HG03139 (cell line): ENCODE data around the gene GPR15LG.
"Not testable (repeated sequence)": the region's sequence is repeated elsewhere in the genome, so short reads cannot be mapped to it uniquely, and the experiment has no call there.

ENCODE experiments used
- ATAC-seq: cut with Tn5 transposase; IDR thresholded peaks from one replicate; pipeline ENCODE4 v1.9.1; 2021; ENCODE audit not compliant: unreplicated experiment

Gene GPR15LG

DNA sequence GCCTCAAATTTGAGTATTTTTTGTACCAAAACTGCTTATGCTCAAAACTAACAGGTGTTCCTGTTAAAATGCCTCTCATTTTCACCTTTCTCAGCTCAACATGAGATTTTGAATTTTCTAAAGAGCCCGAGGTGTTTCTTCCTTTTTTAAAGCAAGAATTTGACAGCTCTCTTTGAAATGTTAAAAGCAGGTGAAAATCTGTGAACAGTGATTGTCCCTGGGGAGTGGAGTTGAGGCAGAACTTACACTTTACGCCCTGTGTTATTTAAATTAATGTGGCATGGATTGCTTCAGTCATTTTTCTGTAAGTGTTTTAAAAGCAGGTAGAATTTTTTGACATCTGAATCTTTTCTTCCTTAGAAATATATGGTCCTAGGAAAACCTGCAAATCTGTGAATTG, 9.2 kb upstream of the GPR15LG start:
- ATAC-seq = no peak

DNA sequence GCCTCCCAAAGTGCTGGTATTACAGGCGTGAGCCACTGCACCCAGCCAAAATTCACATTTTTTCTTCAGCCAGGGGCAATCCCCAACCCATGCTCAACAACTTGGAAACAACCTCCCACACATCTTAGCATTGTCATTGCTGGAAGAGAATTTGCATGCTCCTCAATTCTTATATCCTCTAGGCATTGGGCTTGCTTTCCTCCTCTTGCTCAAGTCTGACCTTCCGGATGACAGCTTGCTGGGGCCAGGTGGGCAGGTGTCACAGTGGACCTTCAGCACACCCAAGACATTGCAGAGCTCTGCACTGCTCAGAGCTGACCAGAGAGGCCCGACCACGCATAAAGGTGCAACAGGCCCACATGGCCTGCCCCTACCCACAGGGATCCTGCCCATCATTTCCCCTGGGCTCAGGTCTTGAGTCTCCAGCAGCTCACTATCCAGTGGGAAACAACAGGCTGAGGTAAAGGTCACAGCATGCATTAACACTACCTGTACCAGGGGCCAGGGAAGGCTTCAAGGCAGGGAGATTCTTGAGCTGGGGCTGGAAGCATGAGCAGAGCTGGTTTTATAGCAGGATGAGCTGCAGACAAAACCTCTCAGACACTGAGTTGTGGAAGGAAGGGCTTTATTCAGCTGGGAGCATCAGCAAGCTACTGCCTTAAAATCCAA, 6.8 kb upstream of the GPR15LG start:
- ATAC-seq = peak; percentile 42

DNA sequence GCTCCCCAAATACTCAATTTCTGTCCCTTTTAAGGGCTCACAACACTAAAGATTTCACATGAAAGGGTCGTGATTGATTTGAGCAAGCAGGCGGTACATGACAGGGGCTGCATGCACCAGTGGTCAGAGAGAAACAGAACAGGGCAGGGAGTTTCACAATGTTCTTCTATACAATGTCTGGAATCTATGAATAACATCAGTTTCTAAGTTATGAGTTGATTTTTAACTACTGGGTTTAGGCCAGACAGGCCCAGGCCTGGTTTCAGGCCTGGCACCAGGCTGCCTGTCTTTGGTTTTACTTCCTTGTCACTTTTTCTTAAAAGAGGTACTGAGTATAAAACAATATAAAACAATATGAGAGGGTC, 6.3 kb upstream of the GPR15LG start:
- peak; percentile 14 for ATAC-seq

- ATAC-seq = not testable (repeated sequence)
Observed at GRCh38 chr10:84168382-84168781, 5.2 kb upstream of the GPR15LG start.

GRCh38 chr10:84171237-84171636, 2.4 kb upstream of the GPR15LG start:
- ATAC-seq = not testable (repeated sequence)

- ATAC-seq = peak; percentile 27
Observed at GRCh38 chr10:84171700-84172466, 1.7 kb upstream of the GPR15LG start.

DNA sequence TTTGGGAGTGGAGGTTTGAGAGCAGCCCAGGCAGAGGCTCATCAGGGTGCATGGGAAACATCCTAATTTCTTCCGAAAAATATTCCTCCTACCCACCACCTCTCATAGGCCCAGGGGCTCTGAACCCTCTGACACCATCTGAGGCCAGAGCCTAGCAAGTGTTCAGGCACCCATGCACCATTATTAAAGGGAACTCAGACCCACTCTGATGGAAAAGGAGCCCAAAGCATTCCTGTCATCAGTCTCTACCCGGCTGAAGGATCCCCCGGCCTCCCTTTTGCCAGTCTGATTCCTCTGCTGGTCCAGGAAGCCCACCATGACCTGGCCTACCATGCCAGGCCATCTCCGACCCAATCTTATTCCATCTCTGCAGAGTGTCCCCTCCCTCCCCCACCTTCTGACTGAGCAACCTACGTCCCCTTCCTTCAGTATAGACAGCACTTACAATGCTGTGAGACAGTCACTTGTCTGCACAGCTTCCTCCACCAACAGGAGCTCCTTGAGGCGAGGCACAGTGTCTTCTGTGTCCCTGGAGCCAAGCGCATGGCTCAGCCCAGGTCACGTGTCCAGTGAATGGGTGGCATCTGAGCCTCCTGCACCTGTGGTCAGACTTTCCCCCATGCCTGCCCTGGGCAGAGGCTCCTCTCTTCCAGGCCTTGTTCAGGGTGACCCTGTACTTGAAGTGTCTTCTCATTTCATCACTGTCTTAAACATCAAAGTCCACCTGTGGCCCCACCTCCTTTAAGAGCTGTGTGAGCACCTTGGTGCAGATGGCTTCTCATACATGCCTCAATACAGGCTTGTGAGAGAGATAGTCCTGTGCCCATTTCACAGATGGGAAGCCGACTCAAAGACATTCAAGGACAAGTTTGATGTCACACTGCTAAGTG, 889 bp upstream of the GPR15LG start:
- peak; percentile 52 for ATAC-seq

DNA sequence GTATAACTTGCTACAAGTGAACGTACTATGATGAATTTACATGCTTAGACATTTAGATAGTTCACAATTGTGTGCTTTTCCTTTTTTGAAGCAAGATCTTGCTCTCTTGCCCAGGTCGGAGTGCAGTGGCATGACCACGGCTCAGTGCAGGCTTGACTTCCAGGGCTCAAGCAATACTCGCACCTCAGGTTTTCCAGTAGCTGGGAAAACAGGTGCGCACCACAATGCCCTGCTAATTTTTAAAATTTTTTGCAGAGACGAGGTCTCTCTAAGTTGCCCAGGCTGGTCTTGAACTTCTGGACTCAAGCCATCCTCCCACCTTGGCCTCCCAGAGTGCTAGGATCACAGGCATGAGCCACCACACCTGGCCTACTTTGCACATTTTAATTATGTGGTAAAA, 1.8 kb downstream of the GPR15LG start:
- no peak for ATAC-seq

DNA sequence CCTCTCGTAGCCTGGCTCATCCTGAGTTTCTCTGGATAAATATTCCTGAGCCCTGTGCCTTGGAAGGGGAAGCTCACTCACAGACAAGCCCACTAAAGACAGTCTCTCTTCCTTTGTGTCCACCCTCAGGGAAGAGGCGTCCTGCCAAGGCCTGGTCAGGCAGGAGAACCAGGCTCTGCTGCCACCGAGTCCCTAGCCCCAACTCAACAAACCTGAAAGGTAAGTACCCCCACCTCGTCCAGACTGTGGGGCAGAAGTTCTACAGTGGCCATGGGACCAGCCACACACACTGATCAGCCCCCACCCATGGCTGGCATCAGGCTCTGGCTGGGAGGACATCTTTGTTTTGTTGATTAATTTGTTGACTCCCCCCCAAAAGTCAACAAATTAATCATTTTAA, 2.8 kb downstream of the GPR15LG start:
- no peak for ATAC-seq

DNA sequence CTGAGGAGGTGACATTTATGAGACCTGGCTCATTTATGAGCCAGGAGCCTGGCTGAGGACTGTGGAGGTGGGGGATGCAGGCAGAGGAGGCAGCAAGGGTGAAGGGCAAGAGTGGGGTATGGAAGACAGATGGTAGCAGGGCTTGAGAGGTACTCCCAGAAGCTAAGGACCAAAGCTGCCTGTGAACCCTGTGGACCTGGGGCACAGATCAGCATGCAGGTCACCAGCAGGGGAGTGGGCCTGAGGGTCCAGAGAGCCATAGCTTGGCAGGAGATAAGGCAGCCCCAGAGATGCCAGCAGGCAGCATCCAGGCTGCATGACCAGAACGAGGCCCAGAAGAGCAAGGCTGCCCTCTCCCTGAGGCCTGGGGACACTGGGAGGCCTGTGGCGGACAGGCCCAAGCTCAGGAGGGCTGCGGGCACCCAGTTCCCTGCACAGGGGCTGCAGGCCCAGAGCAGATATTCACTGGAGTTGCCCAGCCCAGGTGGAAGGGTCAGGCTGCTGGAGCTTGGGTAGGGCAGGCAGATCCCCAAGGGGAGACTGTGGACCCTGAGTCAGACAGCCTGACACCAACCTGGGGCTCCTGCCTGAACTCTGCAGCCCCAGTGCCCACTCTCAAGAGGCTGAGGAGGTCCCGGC, 3.4 kb downstream of the GPR15LG start:
- no peak for ATAC-seq

DNA sequence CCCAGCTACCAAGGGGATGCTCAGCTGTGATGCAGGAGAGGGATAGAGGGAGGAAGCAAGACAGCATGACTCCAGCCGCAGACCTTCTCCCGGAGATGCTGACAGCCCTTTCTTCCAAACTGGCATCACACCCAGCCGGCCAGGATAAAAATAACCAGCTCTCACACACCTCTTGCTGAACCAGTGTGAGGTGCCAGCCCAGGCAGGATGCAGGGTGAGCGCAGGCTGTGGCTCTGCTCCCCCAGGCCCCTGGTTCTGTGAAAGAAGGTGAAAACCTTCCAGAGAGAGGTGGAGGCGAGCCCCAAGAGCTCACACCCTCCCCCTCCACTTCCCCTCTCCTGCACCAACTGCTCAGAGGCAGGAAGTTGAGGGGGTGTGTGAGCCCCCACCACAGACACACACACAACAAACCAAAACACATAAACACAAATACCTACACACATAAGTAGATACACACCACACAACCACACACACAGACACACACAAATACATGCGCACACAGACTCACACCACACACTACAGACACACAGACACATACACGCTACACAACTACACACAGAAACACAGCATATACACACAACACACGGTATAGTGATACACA, 4.0 kb downstream of the GPR15LG start:
- peak; percentile 49 for ATAC-seq

DNA sequence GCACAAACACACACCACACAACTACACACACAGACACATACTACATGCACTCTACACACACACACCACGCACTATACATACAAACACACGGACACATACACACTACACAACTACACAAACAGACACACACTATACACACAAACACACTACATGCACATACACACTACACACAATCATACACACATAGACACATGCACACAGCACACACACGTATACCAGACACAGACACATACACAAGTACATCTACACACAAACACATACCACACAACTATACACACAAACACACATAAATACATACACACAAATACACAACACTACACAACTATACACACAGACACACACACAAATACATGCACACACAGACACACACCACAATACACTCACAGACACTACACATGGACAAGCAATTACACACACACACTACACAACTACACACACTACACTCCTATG, 4.6 kb downstream of the GPR15LG start:
- ATAC-seq = no peak

GRCh38 chr10:84179059-84179710, 5.6 kb downstream of the GPR15LG start:
- peak; percentile 84 for ATAC-seq

GRCh38 chr10:84180386-84180785, 6.8 kb downstream of the GPR15LG start:
- ATAC-seq = not testable (repeated sequence)

- ATAC-seq = no peak
Observed at GRCh38 chr10:84181631-84182030, 8.0 kb downstream of the GPR15LG start.

DNA sequence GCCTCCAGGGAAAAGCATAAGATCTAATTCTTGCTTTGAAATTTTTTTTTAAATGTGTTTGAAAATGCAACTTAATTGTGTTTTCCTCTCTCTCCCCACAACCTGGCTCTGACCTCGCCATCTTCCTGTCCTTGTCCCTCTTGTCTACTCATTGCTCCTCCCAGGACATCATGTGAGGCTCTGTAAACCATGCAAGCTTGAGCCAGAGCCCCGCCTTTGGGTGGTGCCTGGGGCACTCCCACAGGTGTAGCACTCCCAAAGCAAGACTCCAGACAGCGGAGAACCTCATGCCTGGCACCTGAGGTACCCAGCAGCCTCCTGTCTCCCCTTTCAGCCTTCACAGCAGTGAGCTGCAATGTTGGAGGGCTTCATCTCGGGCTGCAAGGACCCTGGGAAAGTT, 10.9 kb downstream of the GPR15LG start:
- ATAC-seq = no peak

GRCh38 chr10:84185526-84186175, 12.1 kb downstream of the GPR15LG start:
- no peak for ATAC-seq

DNA sequence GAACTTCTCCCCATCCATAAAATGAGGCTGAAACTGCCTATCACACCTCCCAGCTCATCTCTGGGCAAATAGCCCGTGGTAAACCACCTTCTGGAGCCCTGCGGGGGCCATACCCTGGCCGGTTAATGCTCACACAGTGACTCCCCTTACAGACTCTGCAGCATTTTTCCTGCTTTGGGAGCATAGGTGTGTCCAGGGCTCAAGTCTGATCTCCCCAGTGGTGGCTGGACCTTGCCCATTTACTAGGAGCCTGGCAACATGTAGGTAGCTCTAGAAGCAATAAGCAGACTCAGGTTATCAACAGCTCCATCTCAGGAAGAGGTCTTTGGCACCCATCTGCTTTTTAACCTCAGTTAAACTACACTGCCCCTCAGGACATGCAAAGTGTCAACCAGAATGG, 15.2 kb downstream of the GPR15LG start:
- no peak for ATAC-seq

- ATAC-seq = no peak
Observed at GRCh38 chr10:84190621-84191020, 17.0 kb downstream of the GPR15LG start.

DNA sequence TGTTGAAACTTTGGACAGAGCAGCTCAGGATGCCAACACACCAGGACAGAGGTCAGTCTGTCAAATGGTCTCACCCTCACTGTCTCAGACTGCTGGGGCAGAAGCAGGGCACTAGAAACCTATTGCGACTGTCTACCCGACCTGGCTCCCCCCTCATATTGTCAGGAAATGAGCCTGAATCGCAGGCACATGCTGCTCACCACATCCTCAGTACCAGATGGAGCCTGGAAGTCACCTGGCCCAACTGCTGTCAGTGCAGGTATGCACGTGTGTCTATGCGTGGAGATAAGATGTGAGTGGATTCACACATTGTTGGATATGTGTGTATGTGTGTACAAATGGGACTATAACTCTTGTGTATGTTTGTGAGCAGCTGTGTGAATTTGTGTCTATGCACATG, 17.5 kb downstream of the GPR15LG start:
- ATAC-seq = no peak
